Epithelial cell of prostate (primary cell): ENCODE measurements around the gene CLEC2A.

Source experiments
- DNase-seq: peaks from one replicate; pipeline ENCODE4 v3.0.0-alpha.2; 2011; ENCODE audit warnings: low read depth, low spot score
- H3K27ac ChIP-seq: fragments of 450-650 bp; 2 replicates; pipeline ENCODE4 v1.5.1; 2017; ENCODE audit warnings: mild to moderate bottlenecking

The CLEC2A gene

DNA sequence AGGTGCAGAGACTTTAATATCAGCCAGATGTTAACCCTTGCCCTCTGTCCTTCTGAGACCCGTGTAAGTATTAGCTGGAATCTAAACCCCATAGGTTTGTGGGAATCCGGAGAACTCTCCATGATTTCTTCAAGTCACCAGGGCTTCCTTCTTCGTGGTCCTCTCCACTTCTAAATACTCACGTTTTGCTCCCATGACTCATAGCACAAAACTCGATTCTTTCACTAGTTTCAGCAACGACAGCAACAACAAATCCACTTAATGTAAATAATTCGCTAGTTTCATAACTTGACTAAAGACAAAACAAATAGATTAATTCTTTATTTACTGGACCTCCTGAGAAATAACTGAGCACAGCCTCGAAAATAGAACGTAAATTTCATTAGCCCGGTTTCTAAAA, 4.4 kb upstream of the CLEC2A start:
- H3K27ac ChIP-seq: no peak overlapping the region
- no peak for DNase-seq

DNA sequence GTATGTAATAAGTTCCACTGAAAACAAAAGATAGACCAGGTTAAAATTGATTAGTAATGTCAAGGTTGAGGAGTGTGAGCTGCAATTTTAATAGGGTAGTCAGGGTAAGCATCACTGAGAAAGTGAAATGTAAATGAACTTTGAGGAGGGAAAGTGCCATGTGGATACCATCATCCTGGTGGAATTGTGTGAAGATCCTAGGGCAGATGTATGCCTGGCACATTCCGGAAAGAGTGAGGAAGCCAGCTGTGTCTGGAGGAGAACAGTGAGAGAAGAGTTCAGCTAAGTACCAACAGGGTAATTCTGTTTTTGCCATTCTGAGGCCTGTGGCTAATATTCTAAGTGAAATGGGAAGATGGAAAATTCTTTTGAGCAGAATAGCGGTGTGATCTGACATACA, 2.9 kb upstream of the CLEC2A start:
- H3K27ac ChIP-seq: no peak overlapping the region
- no peak for DNase-seq

DNA sequence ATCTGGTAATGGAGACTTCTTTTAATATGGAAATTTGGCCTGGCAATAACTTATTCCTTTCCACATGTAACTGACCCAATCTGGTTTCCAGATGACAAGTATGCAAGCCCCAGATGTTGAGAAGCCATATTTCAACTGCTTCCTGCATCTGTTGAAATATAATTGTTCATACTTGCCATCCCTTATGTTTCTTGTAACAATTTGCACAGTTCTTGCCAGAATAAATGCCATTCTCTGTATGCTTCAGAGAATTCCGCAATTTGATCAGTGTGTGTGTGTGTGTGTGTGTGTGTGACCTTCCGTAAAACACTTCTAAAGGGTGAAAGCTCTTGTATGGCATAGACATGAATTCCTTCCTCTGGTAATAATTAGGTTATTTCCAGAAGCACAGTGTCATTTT, 1.8 kb upstream of the CLEC2A start:
- no peak overlapping the region for H3K27ac ChIP-seq
- DNase-seq: no peak

DNA sequence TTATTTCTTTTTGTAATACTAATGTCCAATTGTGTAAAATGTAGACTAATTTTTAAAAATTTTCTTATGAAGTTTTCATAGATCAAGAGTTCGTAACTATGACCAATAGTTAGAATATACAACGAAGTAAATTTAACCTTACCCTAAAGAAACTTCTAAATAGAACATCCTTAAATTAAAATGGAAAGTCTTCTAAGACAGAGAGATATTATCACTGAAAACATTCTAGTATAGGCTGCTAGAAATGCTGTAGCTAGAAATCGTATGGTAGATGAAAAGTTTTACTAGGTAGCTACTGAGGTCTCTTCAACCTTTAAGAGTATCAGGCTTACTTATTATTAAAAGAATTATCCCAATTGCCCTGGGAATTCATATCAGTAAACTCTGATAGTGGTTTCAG, 925 bp downstream of the CLEC2A start:
- DNase-seq: no peak
- H3K27ac ChIP-seq: no peak overlapping the region

DNA sequence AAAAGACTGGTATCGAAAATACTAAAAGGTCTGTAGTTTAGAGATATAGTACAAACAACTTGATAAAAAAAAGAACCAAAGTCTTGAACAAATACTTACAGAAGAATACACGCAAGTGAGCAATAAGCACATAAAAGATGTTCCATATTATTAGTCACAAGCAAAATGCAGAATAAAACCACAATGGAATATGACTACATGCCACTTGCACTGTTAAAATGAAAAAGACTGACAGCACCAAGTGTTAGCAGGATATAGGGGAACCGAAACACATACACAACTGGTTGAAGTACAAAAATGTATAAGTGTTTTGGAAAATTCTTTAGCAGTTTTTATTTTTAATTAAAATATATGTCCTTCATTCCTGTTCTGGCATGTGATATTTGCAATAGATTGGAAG, 3.6 kb downstream of the CLEC2A start:
- DNase-seq: no peak

DNA sequence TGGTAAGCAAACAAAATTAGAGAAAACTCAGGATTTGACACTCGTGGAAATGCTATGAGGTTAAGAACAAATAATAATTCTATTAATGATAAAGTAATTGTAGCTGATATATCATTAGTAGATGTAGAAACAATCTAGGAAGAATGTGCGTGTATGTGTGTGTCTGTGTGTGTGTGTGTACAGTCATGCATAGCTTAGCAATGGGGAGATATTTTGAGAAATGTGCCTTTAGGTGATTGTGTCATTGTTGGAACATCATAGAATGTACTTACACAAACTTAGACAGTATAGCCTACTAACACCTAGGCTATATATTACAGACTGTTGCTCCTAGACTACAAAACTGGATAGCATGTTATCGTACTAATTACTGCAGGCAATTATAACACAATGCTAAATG, 5.3 kb downstream of the CLEC2A start:
- DNase-seq: no peak
- H3K27ac ChIP-seq: no peak overlapping the region

More for the DNA sequence above, 3.6 kb downstream of the CLEC2A start:
- no peak overlapping the region for H3K27ac ChIP-seq

DNA sequence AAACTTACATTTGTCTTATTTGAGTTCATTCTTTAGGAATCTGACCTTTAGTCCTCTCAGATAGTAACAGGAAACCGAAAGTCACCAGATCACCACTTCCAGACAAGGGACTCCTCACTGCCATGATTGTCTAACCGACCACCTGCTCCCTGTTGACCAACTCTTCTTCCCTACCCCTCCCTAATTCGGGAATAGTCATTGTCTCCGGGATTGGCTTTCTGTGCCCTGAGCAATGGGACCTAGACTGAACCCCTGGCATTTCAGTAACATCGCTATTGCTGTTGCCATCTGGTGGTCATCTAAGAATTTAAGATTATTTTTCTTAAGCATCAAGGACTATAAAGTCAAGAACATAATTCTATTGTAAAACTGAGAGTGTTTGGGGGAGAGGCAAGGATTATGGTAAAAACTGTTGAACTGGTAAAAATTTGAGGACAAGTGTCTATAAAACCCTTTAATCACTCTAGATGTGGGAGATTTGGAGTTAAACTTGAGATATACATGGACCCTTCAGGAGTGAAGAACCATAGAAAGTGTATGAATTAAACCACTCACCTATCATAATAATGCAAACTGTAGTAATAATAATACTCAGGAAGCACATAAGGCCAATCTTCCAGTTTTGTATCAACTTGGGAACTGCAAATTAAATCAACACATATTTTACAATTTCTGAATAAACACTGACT, 6.3 kb downstream of the CLEC2A start:
- H3K27ac ChIP-seq: no peak overlapping the region
- no peak for DNase-seq

DNA sequence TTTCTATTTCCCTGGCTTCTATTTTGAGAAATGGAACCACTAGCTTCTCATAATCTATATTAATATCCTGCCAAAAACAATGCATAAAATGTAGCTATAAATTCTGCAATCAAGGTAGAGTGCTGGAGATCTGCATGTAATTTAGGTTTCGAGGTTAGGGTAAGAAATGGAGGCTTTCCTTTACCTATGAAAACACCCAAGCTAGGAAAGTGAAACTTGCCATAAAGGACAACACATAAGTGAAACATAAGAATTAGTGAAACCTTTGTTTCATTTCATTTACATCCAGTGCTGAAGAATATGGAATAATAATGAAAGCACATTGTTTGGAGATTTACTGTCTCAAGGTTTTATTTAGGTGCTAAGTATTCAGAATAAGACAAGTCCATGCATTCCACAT, 9.7 kb downstream of the CLEC2A start:
- H3K27ac ChIP-seq: no peak overlapping the region
- no peak for DNase-seq

DNA sequence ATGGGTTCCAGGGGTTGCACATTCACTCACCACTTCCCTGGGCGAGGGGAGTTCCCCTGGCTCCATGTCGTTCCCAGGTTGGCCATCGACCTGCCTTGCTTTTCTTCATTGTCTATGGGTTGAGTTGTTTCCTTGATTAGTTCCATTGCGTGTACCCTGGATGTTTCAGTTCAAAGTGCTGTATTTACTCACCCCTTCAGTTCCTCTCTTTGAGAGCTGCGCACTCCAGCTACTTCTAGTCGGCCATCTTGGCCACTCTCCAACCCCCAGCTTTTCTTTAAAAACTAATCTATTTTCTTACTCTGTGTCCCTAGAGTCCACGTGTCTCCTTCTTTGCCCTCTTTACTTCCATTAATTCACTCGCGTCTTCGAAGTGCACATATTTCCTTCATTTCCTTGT, 11.7 kb downstream of the CLEC2A start:
- no peak for DNase-seq

DNA sequence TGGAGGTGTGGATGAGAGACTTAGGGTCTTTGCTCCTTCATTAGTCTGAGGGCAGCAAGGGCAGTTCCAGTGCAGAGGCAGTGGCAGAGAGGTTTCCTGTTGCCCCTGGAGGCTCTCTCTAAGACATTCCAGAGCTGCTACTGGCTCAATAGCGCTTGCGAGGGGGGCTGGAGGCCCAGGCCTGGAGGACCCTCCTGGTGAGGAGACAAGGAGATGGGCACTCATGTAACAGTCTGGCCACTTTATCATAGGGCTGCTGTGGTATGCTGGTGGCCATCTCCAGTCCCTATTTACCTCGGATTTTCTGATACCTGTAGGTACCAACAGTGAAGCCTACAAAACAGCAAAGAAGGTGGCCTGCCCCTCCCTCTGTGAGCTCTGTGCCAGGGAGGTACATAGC, 12.7 kb downstream of the CLEC2A start:
- DNase-seq: no peak
- no peak overlapping the region for H3K27ac ChIP-seq

More for the DNA sequence above, 11.7 kb downstream of the CLEC2A start:
- H3K27ac ChIP-seq: no peak overlapping the region

DNA sequence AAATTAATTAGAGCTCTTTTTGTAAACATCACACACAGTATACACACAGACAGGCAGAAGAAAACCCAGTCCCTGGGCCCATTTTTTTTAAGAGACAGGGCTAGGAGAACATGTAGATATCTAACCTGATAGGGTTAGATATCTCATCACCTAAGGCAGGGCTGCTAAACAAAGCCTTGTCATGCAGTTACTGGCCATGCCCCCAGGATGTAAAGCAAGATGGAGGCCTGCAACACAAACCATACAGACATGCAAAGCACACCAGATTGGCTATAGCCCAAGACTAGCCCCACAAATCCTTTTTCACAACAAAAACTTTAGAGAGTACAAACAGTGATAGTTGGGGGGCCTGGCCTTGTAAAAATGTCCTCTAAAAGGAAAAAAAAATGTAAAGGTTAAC, 20.5 kb downstream of the CLEC2A start:
- no peak for DNase-seq

DNA sequence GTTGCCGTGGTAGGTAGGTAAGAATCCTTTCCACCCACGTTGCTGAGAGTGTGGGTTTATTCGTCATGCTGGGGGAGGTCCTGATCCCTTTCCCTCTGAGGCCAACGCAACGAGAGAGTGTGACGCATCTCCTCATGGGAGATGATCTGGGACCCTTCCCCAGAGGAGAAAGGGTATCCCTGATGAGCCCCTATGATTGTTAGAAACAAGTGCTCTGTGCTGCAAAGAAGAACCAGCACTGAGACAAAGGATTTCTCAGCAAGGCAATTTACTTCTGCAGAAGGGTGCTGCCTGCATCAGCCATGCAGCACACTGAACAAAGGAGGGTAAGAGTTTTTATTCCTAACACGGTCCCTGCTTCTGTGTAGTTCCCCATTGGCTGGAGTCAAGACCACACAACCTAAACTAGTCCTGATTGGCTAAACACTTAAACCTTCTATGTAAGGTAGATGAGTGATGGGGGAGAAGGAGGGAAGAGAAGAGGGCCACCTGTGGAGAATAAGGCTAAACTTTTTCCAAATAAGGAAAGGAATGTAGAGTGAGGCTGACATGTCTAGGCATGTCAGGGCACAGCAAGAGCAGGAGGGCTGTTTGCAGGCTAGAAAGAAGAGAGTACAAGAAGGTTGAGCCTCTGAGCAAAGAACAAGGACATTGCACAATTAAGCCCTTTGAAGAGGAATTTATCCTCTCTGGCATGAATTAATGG, 21.3 kb downstream of the CLEC2A start:
- no peak overlapping the region for H3K27ac ChIP-seq
- DNase-seq: no peak

More for the DNA sequence above, 20.5 kb downstream of the CLEC2A start:
- H3K27ac ChIP-seq: no peak overlapping the region

DNA sequence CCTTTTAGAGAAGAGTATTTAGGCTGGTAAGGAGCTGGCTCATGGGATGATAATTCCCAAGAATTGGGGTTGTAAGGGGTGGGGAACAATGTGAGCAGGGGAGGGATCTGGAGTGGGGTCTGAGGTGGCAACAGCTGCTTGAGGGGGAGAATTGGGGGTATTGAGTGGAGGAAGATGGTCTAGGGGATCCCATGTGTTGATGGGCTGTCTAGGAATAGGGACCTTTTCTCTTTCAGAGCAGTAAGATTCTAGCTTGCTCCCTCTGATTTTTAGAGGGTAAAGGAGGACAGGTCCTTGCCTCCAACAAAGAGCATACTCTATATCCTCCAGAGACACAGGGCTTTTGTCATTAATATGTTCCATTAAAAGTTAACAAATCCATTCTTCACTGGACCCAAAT, 22.4 kb downstream of the CLEC2A start:
- no peak overlapping the region for H3K27ac ChIP-seq
- no peak for DNase-seq

DNA sequence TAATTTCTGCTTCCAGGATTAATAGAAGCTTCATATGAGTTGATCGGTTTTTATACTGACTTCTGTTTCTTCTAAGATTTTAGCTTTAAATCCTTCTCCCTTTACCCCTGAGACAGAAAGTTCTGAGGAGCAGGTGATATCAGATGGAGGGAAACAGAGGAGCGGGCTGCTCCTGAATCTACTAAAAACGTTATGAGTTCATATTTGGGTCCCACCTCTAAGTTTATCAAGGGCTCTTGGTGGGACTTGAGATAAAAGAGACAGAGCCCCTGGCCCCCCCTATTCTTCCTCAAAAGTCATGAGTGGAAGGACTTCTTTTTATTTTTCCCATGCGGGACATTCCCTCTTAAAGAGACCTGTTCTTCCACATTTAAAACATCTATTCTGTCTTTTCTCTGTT, 23.8 kb downstream of the CLEC2A start:
- H3K27ac ChIP-seq: no peak overlapping the region
- no peak for DNase-seq

DNA sequence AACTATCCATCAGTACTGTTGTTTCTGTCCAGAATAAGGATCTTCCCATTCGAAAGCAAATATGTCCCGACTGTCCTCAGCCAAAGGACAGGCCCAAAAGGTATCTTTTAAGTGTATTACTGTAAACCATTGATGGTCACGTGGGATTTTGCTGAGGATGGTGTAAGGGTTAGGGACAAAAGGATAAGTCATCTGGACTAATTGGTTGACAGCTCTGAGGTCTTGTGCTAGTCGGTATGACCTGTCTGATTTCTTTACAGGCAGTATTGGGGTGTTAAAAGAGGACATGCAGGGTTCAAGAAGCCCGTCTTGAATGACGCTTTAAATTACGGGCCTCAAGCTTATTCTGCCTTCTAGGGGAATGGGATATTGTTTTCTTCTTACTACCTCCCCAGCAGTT, 24.4 kb downstream of the CLEC2A start:
- no peak for DNase-seq
- no peak overlapping the region for H3K27ac ChIP-seq

DNA sequence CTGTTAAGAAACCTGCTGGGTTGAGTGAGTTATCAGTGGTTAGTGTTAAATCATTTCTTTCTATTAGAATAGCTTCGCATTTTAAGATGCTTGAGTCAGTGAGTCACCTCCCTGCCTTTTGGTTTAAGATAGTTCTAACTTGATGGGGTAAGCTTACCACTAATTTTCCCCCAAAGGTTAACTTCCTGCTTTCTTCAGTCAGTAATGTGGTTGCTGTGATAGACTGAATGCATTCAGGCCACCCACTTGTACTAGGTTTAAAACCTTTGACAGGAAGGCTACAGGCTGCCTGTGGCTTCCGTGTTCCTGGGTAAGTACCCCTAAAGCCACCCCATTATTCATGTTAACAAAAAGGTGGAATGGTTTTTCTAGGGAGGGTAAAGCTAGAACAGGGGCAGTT, 25.3 kb downstream of the CLEC2A start:
- H3K27ac ChIP-seq: no peak overlapping the region
- no peak for DNase-seq

DNA sequence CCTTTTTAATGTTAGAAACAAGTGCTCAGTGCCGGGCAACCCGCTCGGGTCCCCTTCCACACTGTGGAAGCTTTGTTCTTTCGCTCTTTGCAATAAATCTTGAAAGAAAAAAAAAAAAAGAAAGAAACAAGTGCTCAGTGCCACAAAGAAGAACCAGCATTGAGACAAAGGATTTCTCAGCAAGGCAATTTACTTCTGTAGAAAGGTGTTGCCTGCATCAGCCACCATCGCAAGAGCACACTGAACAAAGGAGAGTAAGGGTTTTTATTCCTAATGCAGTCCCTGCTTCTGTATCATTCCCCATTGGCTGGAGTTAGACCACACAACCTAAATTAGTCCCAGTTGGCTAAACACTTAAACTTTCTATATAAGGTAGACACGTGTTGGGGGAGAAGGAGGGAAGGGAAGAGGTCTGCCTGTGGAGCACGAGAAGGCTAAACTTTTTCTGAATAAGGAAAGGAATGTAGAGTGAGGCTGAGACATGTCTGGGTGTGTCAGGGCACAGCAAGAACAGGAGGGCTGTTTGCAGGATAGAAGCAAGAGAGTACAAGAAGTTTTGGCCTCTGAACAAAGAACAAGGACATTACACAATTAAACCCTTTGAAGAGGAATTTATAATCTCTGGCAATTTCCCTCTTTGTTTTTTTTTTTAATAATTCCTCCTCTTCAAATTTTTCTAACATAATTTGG, 29.5 kb downstream of the CLEC2A start:
- no peak for DNase-seq
- no peak overlapping the region for H3K27ac ChIP-seq

DNA sequence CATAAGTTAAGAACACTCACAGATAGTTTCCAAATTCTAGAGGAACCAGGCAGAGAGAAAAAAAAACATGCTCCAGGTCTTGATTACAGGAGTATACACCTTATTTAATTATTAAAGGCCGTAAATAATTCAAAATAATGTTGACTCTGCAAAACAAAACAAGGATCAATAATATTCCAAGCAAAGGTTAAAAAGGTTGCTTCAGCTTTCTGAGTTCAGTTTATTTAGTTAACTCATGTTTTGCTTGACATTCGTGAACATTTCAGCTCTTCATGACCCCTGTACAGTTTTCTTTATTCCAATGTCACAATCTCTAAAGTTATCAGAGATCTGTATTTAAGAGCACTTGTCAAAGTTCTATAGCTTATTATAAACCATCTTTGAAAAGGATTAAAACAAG, 31.2 kb downstream of the CLEC2A start:
- no peak for DNase-seq
- no peak overlapping the region for H3K27ac ChIP-seq

DNA sequence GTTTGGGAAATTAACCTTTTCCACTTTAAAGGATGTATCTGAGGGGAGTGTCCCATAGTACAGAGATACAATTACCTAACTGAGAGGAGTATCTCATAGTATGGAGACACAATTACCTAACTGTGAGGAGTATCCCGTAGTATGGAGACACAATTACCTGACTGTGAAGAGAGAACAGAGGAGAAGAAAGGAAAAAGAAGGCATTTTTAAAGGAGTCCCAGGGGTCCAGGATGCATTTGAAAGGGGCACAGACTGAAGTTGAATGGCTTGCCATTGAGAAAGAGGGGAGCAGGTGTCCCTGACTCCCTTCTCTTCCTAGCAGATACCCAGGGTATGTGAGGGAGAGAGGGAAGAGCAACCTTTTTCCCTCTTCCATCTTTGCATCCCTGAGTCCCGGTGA, 33.0 kb downstream of the CLEC2A start:
- H3K27ac ChIP-seq: no peak overlapping the region
- no peak for DNase-seq

DNA sequence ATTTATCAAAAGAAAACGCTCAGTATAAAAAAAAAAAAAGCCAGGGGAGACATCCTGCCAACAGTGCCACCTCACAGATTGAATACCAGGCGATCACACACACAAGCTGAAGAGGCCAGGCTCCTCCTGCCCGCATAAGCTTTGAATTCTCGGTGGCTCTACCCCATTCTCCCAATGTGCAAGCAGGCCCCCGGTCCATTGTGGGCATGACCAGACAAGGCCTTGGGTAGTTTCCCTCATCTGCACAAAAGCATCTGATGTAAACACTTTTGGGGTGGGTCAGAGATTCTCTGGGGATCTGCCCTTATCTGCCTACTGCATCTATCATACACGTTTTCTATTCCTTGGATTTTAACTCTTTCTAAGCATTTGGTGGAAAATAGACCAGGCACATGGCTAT, 34.6 kb downstream of the CLEC2A start:
- peak overlapping the region; percentile 30 for H3K27ac ChIP-seq
- DNase-seq: no peak

DNA sequence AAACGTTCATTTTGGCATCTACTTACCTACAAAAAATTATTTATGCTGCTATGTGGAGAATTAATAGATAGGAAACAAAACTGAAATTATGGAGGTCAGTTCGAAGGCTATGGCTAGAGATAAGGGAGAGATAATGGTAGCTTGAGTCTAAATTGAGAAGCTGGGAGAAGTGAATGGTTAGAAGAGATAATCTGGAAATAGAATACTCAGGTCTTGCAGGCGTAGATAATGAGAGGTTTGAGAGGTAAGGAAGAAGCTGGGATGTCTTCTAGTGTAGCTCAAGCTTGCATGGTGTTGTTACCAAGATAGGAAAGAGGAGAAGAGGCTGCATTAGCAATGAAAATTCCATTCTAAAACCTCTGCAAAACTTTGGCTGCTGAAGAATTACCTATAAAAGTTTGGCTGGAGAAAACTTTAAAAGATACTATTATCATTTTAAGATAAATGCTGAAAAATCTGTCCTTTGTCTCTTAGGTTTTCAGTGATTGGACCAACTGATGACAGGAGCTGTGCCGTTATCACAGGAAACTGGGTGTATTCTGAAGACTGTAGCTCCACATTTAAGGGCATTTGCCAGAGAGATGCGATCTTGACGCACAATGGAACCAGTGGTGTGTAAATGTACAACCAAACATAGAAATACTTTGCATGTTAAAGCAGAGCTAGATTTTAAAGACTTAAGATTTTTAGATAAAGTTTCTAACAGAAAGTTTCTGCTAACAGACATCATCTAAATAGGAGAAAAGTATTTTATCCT, 36.8 kb downstream of the CLEC2A start:
- H3K27ac ChIP-seq: no peak overlapping the region
- no peak for DNase-seq
